Measurements from ENCODE around the gene ART4.

- TF ChIP-seq CTCF (IDR thresholded peaks at IDR 0.05; ENCODE audit: poor library complexity, severe bottlenecking) (no peak), EP300 (conservative IDR thresholded peaks at IDR 0.05; ENCODE audit: poor library complexity, severe bottlenecking) (no peak)
Measured at GRCh38 chr12:14886271-14886670, 42.9 kb upstream of the ART4 start.

All from neural cell (in vitro differentiated cells).